Panc1 (cell line): ENCODE measurements around the gene FAM240A. TPM values are rescaled to one million over a fixed set of nuclear protein-coding genes. Genes with fewer than 3 reads are reported as not detected.

Experiments
- ATAC-seq: fragments of 200-7000 bp; cut with Tn5 transposase; 2 replicates; pipeline ENCODE4 v1.9.1; 2020; ENCODE audit warnings: mild to moderate bottlenecking, moderate library complexity
- BruUV-seq: library from RNA; stranded (reverse); fragments of 400-500 nt; replicated peaks from 2 replicates; lab custom pipeline; 2021; lab: Mats Ljungman, UMichigan
- CTCF ChIA-PET: fragments of 300-600 bp; sonication (Branson Sonifier 250); formaldehyde crosslinking; loops from one replicate; lab custom pipeline; 2022; ENCODE audit warnings: antibody characterized with exemption; lab: Charles Lee
- POLR2A ChIA-PET: fragments of 300-600 bp; sonication (Branson Sonifier 250); formaldehyde crosslinking; loops from one replicate; lab custom pipeline; 2022; ENCODE audit warnings: antibody characterized with exemption; lab: Charles Lee
- DNase-seq: peaks from one replicate; pipeline ENCODE4 v3.0.0-alpha.2; 2010; ENCODE audit warnings: low read depth, low spot score
- H3K27ac ChIP-seq: 2 replicates; pipeline ENCODE4 v1.5.1; 2011; ENCODE audit warnings: mild to moderate bottlenecking, low read length, inconsistent platforms
- H3K27me3 ChIP-seq: fragments of 200-500 bp; sonication (Bioruptor generic); 2 replicates; pipeline ENCODE4 v1.6.0; 2014; ENCODE audit warnings: low read length, inconsistent platforms; ENCODE audit not compliant: control insufficient read depth, insufficient read depth
- H3K36me3 ChIP-seq: fragments of 200-500 bp; sonication (Bioruptor generic); 2 replicates; pipeline ENCODE4 v1.5.1; 2014; ENCODE audit warnings: inconsistent platforms, mild to moderate bottlenecking, low read length, moderate library complexity; ENCODE audit not compliant: control insufficient read depth, insufficient read depth
- H3K4me1 ChIP-seq: 2 replicates; pipeline ENCODE4 v1.5.1; 2011; ENCODE audit warnings: inconsistent platforms, mild to moderate bottlenecking, low read length, moderate library complexity; ENCODE audit not compliant: control insufficient read depth, insufficient read depth
- H3K4me3 ChIP-seq, 2 experiments: 2 replicates each; pipeline ENCODE4 v1.5.1; 2011 to 2012; ENCODE audit warnings: low read depth in 2 of 2, low read length in 2 of 2, mild to moderate bottlenecking in 2 of 2, inconsistent platforms in 1 of 2, moderate library complexity in 1 of 2
- H3K9me3 ChIP-seq: fragments of 200-500 bp; sonication (Bioruptor generic); 2 replicates; pipeline ENCODE4 v1.5.1; 2014; ENCODE audit warnings: low read depth, mild to moderate bottlenecking, inconsistent platforms, low read length, moderate library complexity; ENCODE audit not compliant: control insufficient read depth, insufficient read depth
- POLR2AphosphoS5 ChIP-seq: IDR thresholded peaks from 2 replicates; pipeline ENCODE4 v1.6.1; 2012; ENCODE audit warnings: mild to moderate bottlenecking, low read depth, low read length, moderate library complexity
- SIN3A ChIP-seq: IDR thresholded peaks from 2 replicates; pipeline ENCODE4 v1.6.1; 2012; ENCODE audit warnings: low read depth, mild to moderate bottlenecking, low read length, moderate library complexity, borderline replicate concordance; ENCODE audit not compliant: insufficient read depth
- TCF7L2 ChIP-seq: IDR thresholded peaks from 2 replicates; pipeline ENCODE4 v1.6.1; 2011; ENCODE audit warnings: mild to moderate bottlenecking, low read depth, low read length, inconsistent platforms
- in situ Hi-C: cut with HindIII; loops from 2 replicates; pipeline ENCODE4 v1.10.0; 2016; ENCODE audit warnings: low sequenced_read_pairs, low pct_unique_long_range_greater_than_20kb
- intact Hi-C: fragments of 100-400 bp; cut with micrococcal nuclease; formaldehyde crosslinking; loops from one replicate; pipeline ENCODE4 v1.10.0; 2022; ENCODE audit not compliant: unreplicated experiment
- total RNA-seq: library from RNA; stranded (reverse); gene quantifications from one replicate; pipeline ENCODE4 v1.2.1, GENCODE V29; 2021; ENCODE audit not compliant: unreplicated experiment
- TF ChIP-seq, protein P1 (sequence below), 2 experiments: IDR thresholded peaks; 2 replicates each; pipeline ENCODE4 v1.6.1; 2011 to 2012; ENCODE audit warnings: low read depth in 2 of 2, control low read depth in 1 of 2, low read length in 1 of 2, mild to moderate bottlenecking in 1 of 2, moderate library complexity in 1 of 2; ENCODE audit not compliant: insufficient read depth in 1 of 2
- TF ChIP-seq, protein P2 (sequence below): fragments of 450-650 bp; IDR thresholded peaks from 2 replicates; pipeline ENCODE4 v1.5.1; 2017; ENCODE audit warnings: mild to moderate bottlenecking

FAM240A gene
- total RNA-seq, 1 experiment from 2014 or later = not detected

DNA sequence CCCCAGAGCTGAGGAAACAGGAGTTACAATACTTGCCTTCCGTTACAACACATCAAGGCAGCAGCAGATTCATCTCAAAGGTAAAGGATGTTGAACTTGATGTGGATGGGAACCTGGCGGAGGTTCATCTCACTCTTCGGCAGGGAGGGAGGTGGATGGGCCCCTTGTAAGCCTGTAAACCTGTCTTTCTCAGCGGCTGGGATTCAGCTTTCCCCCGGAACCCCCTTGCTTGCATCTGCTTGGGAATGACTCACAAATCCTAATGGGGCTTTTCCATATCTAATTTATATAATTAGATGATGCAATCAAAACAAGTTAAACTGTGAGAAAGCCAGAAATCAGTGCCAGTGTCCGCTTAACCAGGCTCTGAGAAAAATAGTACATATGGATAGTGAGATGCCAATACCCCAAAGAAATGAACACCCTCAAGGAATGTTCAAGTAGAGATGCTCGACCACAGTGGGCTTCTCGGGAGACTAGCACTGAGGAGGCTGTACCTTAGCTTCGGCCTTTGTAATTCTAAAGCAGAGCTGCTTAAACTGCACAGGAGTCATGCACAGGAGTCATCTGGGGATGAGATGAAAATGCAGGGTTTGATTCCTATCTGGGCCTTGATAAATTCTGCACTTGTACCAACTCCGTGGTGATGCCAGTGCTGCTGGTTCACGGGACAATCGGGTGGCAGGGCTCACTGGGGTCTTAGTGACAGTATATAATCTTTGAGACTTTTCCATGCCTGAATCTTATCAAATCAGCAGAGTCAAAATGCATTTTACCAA lies 2.2 kb upstream of the FAM240A start:
- Histone ChIP-seq H3K4me1 (no peaks in the 10 kb centered on the region), H3K27me3 (no peaks in the 10 kb centered on the region; the same call in 1 of the 2 replicates), H3K4me3 (no peak overlapping the region), H3K27ac (no peak overlapping the region), H3K9me3 (no peaks in the 10 kb centered on the region), H3K36me3 (no peaks in the 10 kb centered on the region)
- no peak for DNase-seq
- ChIA-PET CTCF (no interaction called here), POLR2A (no interaction called here)
- no TSS peak for BruUV-seq
- TF ChIP-seq TCF7L2 (no peak), SIN3A (no peak)
- TF ChIP-seq, protein P1, sequence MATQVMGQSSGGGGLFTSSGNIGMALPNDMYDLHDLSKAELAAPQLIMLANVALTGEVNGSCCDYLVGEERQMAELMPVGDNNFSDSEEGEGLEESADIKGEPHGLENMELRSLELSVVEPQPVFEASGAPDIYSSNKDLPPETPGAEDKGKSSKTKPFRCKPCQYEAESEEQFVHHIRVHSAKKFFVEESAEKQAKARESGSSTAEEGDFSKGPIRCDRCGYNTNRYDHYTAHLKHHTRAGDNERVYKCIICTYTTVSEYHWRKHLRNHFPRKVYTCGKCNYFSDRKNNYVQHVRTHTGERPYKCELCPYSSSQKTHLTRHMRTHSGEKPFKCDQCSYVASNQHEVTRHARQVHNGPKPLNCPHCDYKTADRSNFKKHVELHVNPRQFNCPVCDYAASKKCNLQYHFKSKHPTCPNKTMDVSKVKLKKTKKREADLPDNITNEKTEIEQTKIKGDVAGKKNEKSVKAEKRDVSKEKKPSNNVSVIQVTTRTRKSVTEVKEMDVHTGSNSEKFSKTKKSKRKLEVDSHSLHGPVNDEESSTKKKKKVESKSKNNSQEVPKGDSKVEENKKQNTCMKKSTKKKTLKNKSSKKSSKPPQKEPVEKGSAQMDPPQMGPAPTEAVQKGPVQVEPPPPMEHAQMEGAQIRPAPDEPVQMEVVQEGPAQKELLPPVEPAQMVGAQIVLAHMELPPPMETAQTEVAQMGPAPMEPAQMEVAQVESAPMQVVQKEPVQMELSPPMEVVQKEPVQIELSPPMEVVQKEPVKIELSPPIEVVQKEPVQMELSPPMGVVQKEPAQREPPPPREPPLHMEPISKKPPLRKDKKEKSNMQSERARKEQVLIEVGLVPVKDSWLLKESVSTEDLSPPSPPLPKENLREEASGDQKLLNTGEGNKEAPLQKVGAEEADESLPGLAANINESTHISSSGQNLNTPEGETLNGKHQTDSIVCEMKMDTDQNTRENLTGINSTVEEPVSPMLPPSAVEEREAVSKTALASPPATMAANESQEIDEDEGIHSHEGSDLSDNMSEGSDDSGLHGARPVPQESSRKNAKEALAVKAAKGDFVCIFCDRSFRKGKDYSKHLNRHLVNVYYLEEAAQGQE (IDR thresholded peaks at IDR 0.05; ENCODE audit: insufficient read depth in 1 of 2, low read depth in 2 of 2, low read length in 1 of 2) = no peak
- TF ChIP-seq, protein P2, sequence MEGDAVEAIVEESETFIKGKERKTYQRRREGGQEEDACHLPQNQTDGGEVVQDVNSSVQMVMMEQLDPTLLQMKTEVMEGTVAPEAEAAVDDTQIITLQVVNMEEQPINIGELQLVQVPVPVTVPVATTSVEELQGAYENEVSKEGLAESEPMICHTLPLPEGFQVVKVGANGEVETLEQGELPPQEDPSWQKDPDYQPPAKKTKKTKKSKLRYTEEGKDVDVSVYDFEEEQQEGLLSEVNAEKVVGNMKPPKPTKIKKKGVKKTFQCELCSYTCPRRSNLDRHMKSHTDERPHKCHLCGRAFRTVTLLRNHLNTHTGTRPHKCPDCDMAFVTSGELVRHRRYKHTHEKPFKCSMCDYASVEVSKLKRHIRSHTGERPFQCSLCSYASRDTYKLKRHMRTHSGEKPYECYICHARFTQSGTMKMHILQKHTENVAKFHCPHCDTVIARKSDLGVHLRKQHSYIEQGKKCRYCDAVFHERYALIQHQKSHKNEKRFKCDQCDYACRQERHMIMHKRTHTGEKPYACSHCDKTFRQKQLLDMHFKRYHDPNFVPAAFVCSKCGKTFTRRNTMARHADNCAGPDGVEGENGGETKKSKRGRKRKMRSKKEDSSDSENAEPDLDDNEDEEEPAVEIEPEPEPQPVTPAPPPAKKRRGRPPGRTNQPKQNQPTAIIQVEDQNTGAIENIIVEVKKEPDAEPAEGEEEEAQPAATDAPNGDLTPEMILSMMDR = no peak
- no peak for ATAC-seq
- intact Hi-C loops (no loop called here), in situ Hi-C loops (no loop called here)

DNA sequence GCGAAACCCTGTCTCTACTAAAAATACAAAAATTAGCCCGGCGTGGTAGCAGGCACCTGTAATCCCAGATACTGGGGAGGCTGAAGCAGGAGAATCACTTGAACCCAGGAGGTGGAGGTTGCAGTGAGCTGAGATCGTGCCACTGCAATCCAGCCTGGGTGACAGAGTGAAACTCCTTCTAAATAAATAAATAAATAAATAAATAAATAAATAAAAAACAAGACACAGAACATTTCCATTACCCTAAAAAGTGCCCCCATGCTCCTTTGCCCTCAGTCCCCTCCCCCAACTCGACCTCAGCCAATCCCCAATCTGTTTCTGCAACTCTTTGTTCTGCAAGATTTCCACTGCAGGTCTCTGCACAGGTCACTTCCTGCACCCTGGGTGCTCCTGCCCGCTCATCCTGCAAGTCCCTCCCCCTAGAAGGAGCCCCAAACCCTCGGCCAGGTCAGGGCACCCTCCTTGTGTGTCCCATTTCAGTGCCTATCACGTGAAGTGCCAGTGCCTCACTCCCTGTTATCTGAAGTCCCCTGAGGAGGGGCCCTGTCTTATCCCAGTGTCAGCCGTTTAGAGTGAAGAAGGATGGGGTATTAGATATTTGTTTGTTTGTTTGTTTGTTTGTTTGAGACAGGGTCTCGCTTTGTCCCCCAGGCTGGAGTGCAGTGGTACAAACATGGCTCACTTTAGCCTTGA lies 1.1 kb downstream of the FAM240A start:
- POLR2A ChIA-PET = no interaction called here
- in situ Hi-C loops (no loop called here), intact Hi-C loops (no loop called here)
- Histone ChIP-seq H3K27me3 (peaks cover 2% of the 10 kb centered on the region; the same call in 1 of the 2 replicates), H3K36me3 (no peaks in the 10 kb centered on the region), H3K27ac (no peak overlapping the region), H3K4me1 (no peaks in the 10 kb centered on the region), H3K9me3 (no peaks in the 10 kb centered on the region), H3K4me3 (no peak overlapping the region)
- no TSS peak for BruUV-seq
- no peak for TF ChIP-seq POLR2AphosphoS5
- no peak for TF ChIP-seq SIN3A
- TF ChIP-seq, protein P1 (IDR thresholded peaks at IDR 0.05; ENCODE audit: insufficient read depth in 1 of 2, low read depth in 2 of 2, low read length in 1 of 2) = no peak
- TF ChIP-seq, protein P2 = no peak
- TF ChIP-seq TCF7L2 = no peak
- CTCF ChIA-PET = no interaction called here
- no peak for ATAC-seq
- DNase-seq = no peak
